IMR-90 (cell line): Measurements from ENCODE around the gene CDC42BPG. TPM values are rescaled to one million over a fixed set of nuclear protein-coding genes. Genes with fewer than 3 reads are reported as not detected.

ENCODE experiments used
- ATAC-seq: fragments of 200-7000 bp; cut with Tn5 transposase; 2 replicates; pipeline ENCODE4 v1.9.1; 2020; ENCODE audit warnings: low read depth, mild to moderate bottlenecking, moderate library complexity
- BruUV-seq: library from RNA; stranded (reverse); fragments of 400-500 nt; replicated peaks from 2 replicates; lab custom pipeline; 2021; lab: Mats Ljungman, UMichigan
- CTCF ChIA-PET: fragments of 300-600 bp; formaldehyde crosslinking; extraction: SDS; loops from one replicate; lab custom pipeline; 2021; ENCODE audit warnings: antibody characterized with exemption; lab: Yijun Ruan, JAX
- POLR2A ChIA-PET: fragments of 300-600 bp; sonication (Branson Sonifier 250); formaldehyde crosslinking; loops from one replicate; lab custom pipeline; 2022; ENCODE audit warnings: antibody characterized with exemption; ENCODE audit not compliant: unreplicated experiment; lab: Charles Lee
- DNase-seq: peaks from one replicate; pipeline ENCODE4 v3.0.0; 2013
- H2AFZ ChIP-seq: replicated peaks from 2 replicates; pipeline ENCODE3; 2013; ENCODE audit warnings: low read length, mild to moderate bottlenecking; ENCODE audit not compliant: poor library complexity
- H2AK5ac ChIP-seq: 2 replicates; pipeline ENCODE4 v1.6.1; 2013; ENCODE audit warnings: low read depth, low read length, inconsistent platforms
- H2AK9ac ChIP-seq: replicated peaks from 2 replicates; pipeline ENCODE3; 2013; ENCODE audit warnings: mild to moderate bottlenecking, low read depth, low read length, moderate library complexity; ENCODE audit not compliant: poor library complexity
- H2BK120ac ChIP-seq: 2 replicates; pipeline ENCODE4 v1.6.1; 2013; ENCODE audit warnings: low read depth, low read length, inconsistent platforms
- H2BK15ac ChIP-seq: 3 replicates; pipeline ENCODE4 v1.6.1; 2013; ENCODE audit warnings: low read depth, low read length, inconsistent platforms
- H2BK20ac ChIP-seq: 2 replicates; pipeline ENCODE4 v1.6.1; 2013; ENCODE audit warnings: low read depth, mild to moderate bottlenecking, inconsistent platforms, low read length, moderate library complexity
- H2BK5ac ChIP-seq: 2 replicates; pipeline ENCODE4 v1.6.1; 2013; ENCODE audit warnings: mild to moderate bottlenecking, low read depth, low read length, inconsistent platforms; ENCODE audit not compliant: poor library complexity, severe bottlenecking
- H3K14ac ChIP-seq: replicated peaks from 2 replicates; pipeline ENCODE4 v1.6.1; 2013; ENCODE audit warnings: low read depth, low read length, inconsistent platforms
- H3K18ac ChIP-seq: 2 replicates; pipeline ENCODE4 v1.6.1; 2013; ENCODE audit warnings: low read depth, low read length, control low read depth
- H3K23ac ChIP-seq: 2 replicates; pipeline ENCODE4 v1.6.1; 2013; ENCODE audit warnings: low read depth, low read length, inconsistent platforms
- H3K27ac ChIP-seq: 2 replicates; pipeline ENCODE4 v1.5.1; 2013; ENCODE audit warnings: mild to moderate bottlenecking, control low read depth, low read length; ENCODE audit not compliant: insufficient read depth
- H3K27me3 ChIP-seq: 2 replicates; pipeline ENCODE4 v1.6.1; 2013; ENCODE audit warnings: low read length; ENCODE audit not compliant: control insufficient read depth, insufficient read depth
- H3K36me3 ChIP-seq: 2 replicates; pipeline ENCODE4 v1.6.1; 2013; ENCODE audit warnings: low read length, mixed read lengths; ENCODE audit not compliant: control insufficient read depth, insufficient read depth
- H3K4ac ChIP-seq: 2 replicates; pipeline ENCODE4 v1.6.1; 2013; ENCODE audit warnings: low read depth, low read length, inconsistent platforms
- H3K4me1 ChIP-seq: 2 replicates; pipeline ENCODE4 v1.6.1; 2013; ENCODE audit warnings: low read length, mixed read lengths; ENCODE audit not compliant: control insufficient read depth, insufficient read depth
- H3K4me2 ChIP-seq: 2 replicates; pipeline ENCODE4 v1.6.1; 2013; ENCODE audit warnings: low read depth, mild to moderate bottlenecking, control low read depth, low read length, moderate library complexity
- H3K4me3 ChIP-seq: 2 replicates; pipeline ENCODE4 v1.5.1; 2013; ENCODE audit warnings: low read depth, mild to moderate bottlenecking, control low read depth, low read length, moderate library complexity; ENCODE audit not compliant: insufficient read depth
- H3K56ac ChIP-seq: 2 replicates; pipeline ENCODE4 v1.6.1; 2013; ENCODE audit warnings: low read length, inconsistent platforms; ENCODE audit not compliant: insufficient read depth; ENCODE audit errors: extremely low read depth
- H3K79me1 ChIP-seq, 2 experiments: 2 replicates each; pipeline ENCODE4 v1.6.1; 2013; ENCODE audit warnings: low read length in 2 of 2, inconsistent platforms in 1 of 2, low read depth in 1 of 2
- H3K9ac ChIP-seq: 2 replicates; pipeline ENCODE4 v1.6.1; 2013; ENCODE audit warnings: low read depth, low read length, control low read depth
- H3K9me1 ChIP-seq: 2 replicates; pipeline ENCODE4 v1.6.1; 2013; ENCODE audit warnings: low read length, inconsistent platforms; ENCODE audit not compliant: insufficient read depth
- H3K9me3 ChIP-seq: 2 replicates; pipeline ENCODE4 v1.6.1; 2013; ENCODE audit warnings: low read length; ENCODE audit not compliant: control insufficient read depth, insufficient read depth
- H4K20me1 ChIP-seq: 2 replicates; pipeline ENCODE4 v1.6.1; 2013; ENCODE audit warnings: low read length, inconsistent platforms; ENCODE audit not compliant: insufficient read depth
- H4K5ac ChIP-seq: 2 replicates; pipeline ENCODE4 v1.6.1; 2013; ENCODE audit warnings: mild to moderate bottlenecking, low read depth, low read length, control low read depth
- H4K8ac ChIP-seq, 2 experiments: 2 replicates each; pipeline ENCODE4 v1.6.1; 2013; ENCODE audit warnings: low read depth in 2 of 2, low read length in 2 of 2, control low read depth in 1 of 2, inconsistent platforms in 1 of 2
- H4K91ac ChIP-seq: 2 replicates; pipeline ENCODE4 v1.6.1; 2013; ENCODE audit warnings: low read depth, low read length, inconsistent platforms; ENCODE audit not compliant: insufficient read depth
- BHLHE40 ChIP-seq: fragments of 150-350 bp; IDR thresholded peaks from 2 replicates; pipeline ENCODE4 v1.6.1; 2016; ENCODE audit warnings: mild to moderate bottlenecking, low read depth, low read length
- CEBPB ChIP-seq: IDR thresholded peaks from 2 replicates; pipeline ENCODE4 v1.6.1; 2012; ENCODE audit warnings: low read depth, low read length, improper control_type of control experiment
- CHD1 ChIP-seq: IDR thresholded peaks from 2 replicates; pipeline ENCODE4 v1.6.1; 2012; ENCODE audit warnings: low read depth, low read length, improper control_type of control experiment
- FOS ChIP-seq: fragments of 150-350 bp; IDR thresholded peaks from 2 replicates; pipeline ENCODE4 v1.6.1; 2016; ENCODE audit warnings: low read depth, low read length
- MAFK ChIP-seq: IDR thresholded peaks from 2 replicates; pipeline ENCODE4 v1.6.1; 2012; ENCODE audit warnings: low read depth, low read length, improper control_type of control experiment
- MAZ ChIP-seq: IDR thresholded peaks from 2 replicates; pipeline ENCODE4 v1.6.1; 2012; ENCODE audit warnings: low read depth, mild to moderate bottlenecking, low read length, improper control_type of control experiment, moderate library complexity, borderline replicate concordance
- MXI1 ChIP-seq: IDR thresholded peaks from 2 replicates; pipeline ENCODE4 v1.6.1; 2012; ENCODE audit warnings: low read depth, mild to moderate bottlenecking, low read length, moderate library complexity, borderline replicate concordance
- NFE2L2 ChIP-seq: fragments of 150-350 bp; IDR thresholded peaks from 2 replicates; pipeline ENCODE4 v1.6.1; 2016; ENCODE audit warnings: low read depth, mild to moderate bottlenecking, low read length
- RAD21 ChIP-seq: IDR thresholded peaks from 2 replicates; pipeline ENCODE4 v1.6.1; 2012; ENCODE audit warnings: low read length, improper control_type of control experiment
- RCOR1 ChIP-seq: IDR thresholded peaks from 2 replicates; pipeline ENCODE4 v1.6.1; 2012; ENCODE audit warnings: mild to moderate bottlenecking, low read length, improper control_type of control experiment; ENCODE audit not compliant: insufficient replicate concordance
- RFX5 ChIP-seq: IDR thresholded peaks from 2 replicates; pipeline ENCODE4 v1.8.0; 2012; ENCODE audit warnings: low read depth, mild to moderate bottlenecking, low read length, moderate library complexity
- SMC3 ChIP-seq: fragments of 150-350 bp; IDR thresholded peaks from 2 replicates; pipeline ENCODE4 v1.6.1; 2016; ENCODE audit warnings: low read depth, mild to moderate bottlenecking, antibody characterized with exemption, low read length, moderate library complexity
- WGBS, 2 experiments: methylation state at CpG; one replicate each; pipeline versions ENCODE4 v1.1.5 to v1.1.7; 2013; ENCODE audit warnings: missing lambda C conversion rate in 2 of 2; ENCODE audit not compliant: insufficient read length in 1 of 2; ENCODE audit errors: extremely low coverage in 2 of 2; 5-methylcytosine and 5-hydroxymethylcytosine counted together
- dilution Hi-C: fragments of 300-500 bp; cut with HindIII; formaldehyde crosslinking; loops from one replicate; pipeline ENCODE4 v1.14.3; 2018; ENCODE audit warnings: low sequenced_read_pairs; ENCODE audit not compliant: unreplicated experiment
- in situ Hi-C: fragments of 300-500 bp; cut with MboI; formaldehyde crosslinking; loops from 3 replicates; pipeline ENCODE4 v1.14.3; 2019; ENCODE audit warnings: low sequenced_read_pairs, inconsistent platforms, mixed read lengths
- intact Hi-C: fragments of 100-400 bp; cut with micrococcal nuclease; formaldehyde crosslinking; loops from 2 replicates; pipeline ENCODE4 v1.10.0; 2022
- polyA plus RNA-seq, 3 experiments: library from polyadenylated mRNA; depleted of rRNA; stranded (reverse); fragments of >200 nt; gene quantifications; 2 replicates each; pipeline ENCODE4 v1.2.3, GENCODE V29; 2012; ENCODE audit warnings: low replicate concordance in 1 of 3
- total RNA-seq: library from RNA; depleted of rRNA; stranded (reverse); fragments of >200 nt; gene quantifications from 2 replicates; pipeline ENCODE4 v1.2.3, GENCODE V29; 2012
- TF ChIP-seq, protein P1 (sequence below): fragments of 150-350 bp; IDR thresholded peaks from 2 replicates; pipeline ENCODE4 v1.6.1; 2017; ENCODE audit warnings: mild to moderate bottlenecking, antibody characterized with exemption, low read length, low read depth
- TF ChIP-seq, protein P2 (sequence below): conservative IDR thresholded peaks from 2 replicates; pipeline ENCODE4 v1.5.1; 2012; ENCODE audit warnings: mild to moderate bottlenecking, low read depth, low read length, improper control_type of control experiment

Gene CDC42BPG
- total and polyA plus RNA-seq, 2 of the 4 experiments (the other 2 are of a cell fraction) = under 0.01 to 0.12 TPM

GRCh38 chr11:64800303-64801157 is 43.9 kb downstream of the CDC42BPG start:
- no peak overlapping the region for H2BK5ac ChIP-seq
- peaks cover 37% of the 10 kb centered on the region for H3K36me3 ChIP-seq
- H3K4me1 ChIP-seq = peaks cover 10% of the 10 kb centered on the region
- H3K18ac ChIP-seq = no peak overlapping the region
- no peak overlapping the region for H3K14ac ChIP-seq
- dilution Hi-C loops = no loop called here
- no peak overlapping the region for H3K9ac ChIP-seq
- H3K27me3 ChIP-seq = no peaks in the 10 kb centered on the region
- H4K8ac ChIP-seq = no peak overlapping the region
- H3K9me1 ChIP-seq = peaks cover 7% of the 10 kb centered on the region
- H3K4me2 ChIP-seq = no peak overlapping the region
- H2BK15ac ChIP-seq = no peak overlapping the region
- intact Hi-C loops = no loop called here
- H3K9me3 ChIP-seq = no peaks in the 10 kb centered on the region
- no peak overlapping the region for H3K23ac ChIP-seq
- no peak overlapping the region for H3K56ac ChIP-seq
- H3K79me1 ChIP-seq = peaks cover 4 to 18% of the 10 kb centered on the region in 2 experiments; a peak in 3 of 4 replicates
- H3K27ac ChIP-seq = no peak overlapping the region
- H4K20me1 ChIP-seq = no peaks in the 10 kb centered on the region
- in situ Hi-C loops = no loop called here
- WGBS, 2 experiments = 85% methylated on average over 16 of the region's 26 CpGs; no CpG with 5 or more reads in 1 of the 2 experiments
- POLR2A ChIA-PET = no interaction called here
- DNase-seq = no peak
- no peak overlapping the region for H2BK120ac ChIP-seq
- H4K5ac ChIP-seq = no peak overlapping the region
- ATAC-seq = no peak
- H3K4ac ChIP-seq = no peak overlapping the region
- no peak overlapping the region for H2BK20ac ChIP-seq
- peak overlapping the region; percentile 76 for H2AK9ac ChIP-seq
- TF ChIP-seq MXI1 = no peak
- no peak for TF ChIP-seq RAD21
- TF ChIP-seq, protein P1, sequence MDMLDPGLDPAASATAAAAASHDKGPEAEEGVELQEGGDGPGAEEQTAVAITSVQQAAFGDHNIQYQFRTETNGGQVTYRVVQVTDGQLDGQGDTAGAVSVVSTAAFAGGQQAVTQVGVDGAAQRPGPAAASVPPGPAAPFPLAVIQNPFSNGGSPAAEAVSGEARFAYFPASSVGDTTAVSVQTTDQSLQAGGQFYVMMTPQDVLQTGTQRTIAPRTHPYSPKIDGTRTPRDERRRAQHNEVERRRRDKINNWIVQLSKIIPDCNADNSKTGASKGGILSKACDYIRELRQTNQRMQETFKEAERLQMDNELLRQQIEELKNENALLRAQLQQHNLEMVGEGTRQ = no peak
- no peak for TF ChIP-seq MAFK
- TF ChIP-seq CHD1 = no peak
- no peak for TF ChIP-seq BHLHE40
- TF ChIP-seq CEBPB = no peak
- TF ChIP-seq RFX5 = no peak
- no peak for TF ChIP-seq MAZ
- no peak for TF ChIP-seq SMC3
- TF ChIP-seq, protein P2, sequence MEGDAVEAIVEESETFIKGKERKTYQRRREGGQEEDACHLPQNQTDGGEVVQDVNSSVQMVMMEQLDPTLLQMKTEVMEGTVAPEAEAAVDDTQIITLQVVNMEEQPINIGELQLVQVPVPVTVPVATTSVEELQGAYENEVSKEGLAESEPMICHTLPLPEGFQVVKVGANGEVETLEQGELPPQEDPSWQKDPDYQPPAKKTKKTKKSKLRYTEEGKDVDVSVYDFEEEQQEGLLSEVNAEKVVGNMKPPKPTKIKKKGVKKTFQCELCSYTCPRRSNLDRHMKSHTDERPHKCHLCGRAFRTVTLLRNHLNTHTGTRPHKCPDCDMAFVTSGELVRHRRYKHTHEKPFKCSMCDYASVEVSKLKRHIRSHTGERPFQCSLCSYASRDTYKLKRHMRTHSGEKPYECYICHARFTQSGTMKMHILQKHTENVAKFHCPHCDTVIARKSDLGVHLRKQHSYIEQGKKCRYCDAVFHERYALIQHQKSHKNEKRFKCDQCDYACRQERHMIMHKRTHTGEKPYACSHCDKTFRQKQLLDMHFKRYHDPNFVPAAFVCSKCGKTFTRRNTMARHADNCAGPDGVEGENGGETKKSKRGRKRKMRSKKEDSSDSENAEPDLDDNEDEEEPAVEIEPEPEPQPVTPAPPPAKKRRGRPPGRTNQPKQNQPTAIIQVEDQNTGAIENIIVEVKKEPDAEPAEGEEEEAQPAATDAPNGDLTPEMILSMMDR = no peak
- TF ChIP-seq RCOR1 = no peak
- no peak for TF ChIP-seq NFE2L2
- no peak for TF ChIP-seq FOS
- H4K91ac ChIP-seq = no peak overlapping the region
- H3K4me3 ChIP-seq = no peak overlapping the region
- CTCF ChIA-PET = interaction anchor here (1.0 to 1.1 kb wide), 2 partner anchors 10 to 13 kb away, joined by 3 read pairs; no protein-coding TSS in a partner anchor
- BruUV-seq = no TSS peak
- H2AFZ ChIP-seq = no peak overlapping the region
- H2AK5ac ChIP-seq = no peak overlapping the region
